GM19372 (cell line): ENCODE results near the gene DBP.
"Not testable (repeated sequence)": the region's sequence is repeated elsewhere in the genome, so short reads cannot be mapped to it uniquely, and the experiment has no call there.

Source experiments
- ATAC-seq: cut with Tn5 transposase; IDR thresholded peaks from one replicate; pipeline ENCODE4 v1.9.1; 2021; ENCODE audit warnings: mild to moderate bottlenecking, low read depth, moderate library complexity; ENCODE audit not compliant: unreplicated experiment

The DBP gene

GRCh38 chr19:48636859-48637448 is at the start of gene DBP:
Gene DBP (minus strand): TSS chr19:48637379. CDS start chr19:48636994, 385 bp downstream.
- ATAC-seq: no peak

- ATAC-seq: not testable (repeated sequence)
These were observed 49.5 kb upstream of the DBP start for GRCh38 chr19:48686637-48687036.

DNA sequence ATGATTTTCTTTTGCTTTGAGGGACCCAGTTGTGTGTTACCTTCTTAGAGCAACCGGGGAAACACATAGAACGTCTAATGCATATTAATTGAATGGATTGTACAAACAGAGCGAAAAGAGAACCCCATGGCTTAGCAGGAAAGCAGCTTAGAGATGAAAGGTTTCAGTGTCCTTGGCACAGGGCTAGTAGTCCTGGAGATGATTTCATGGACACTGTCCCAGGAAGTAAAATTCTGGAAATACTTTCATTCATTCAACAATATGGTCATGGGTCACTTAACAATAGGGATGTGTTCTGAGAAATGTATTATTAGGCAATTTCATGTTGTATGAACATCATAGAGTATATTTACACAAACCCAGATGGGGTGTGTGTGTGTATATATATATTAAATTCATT is 48.9 kb upstream of the DBP start:
- no peak for ATAC-seq

DNA sequence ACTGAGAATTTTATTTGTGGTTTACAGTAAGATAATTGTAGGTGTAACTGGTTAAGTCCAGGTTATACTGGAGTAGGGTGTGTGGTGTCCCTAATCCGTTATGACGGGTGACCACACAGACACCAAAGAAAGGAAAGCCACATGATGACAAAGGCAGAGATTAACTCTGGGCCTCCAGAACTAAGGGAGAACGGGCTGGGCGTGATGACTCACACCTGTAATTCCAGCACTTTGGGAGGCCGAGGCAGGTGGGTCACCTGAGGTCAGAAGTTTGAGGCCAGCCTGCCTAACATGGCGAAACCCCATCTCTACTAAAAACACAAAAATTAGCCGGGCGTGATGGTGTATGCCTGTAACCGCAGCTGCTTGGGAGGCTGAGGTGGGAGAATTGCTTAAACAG is 48.4 kb upstream of the DBP start:
- ATAC-seq: no peak

- ATAC-seq: no peak
These were observed 46.2 kb upstream of the DBP start for GRCh38 chr19:48683349-48683748.

- no peak for ATAC-seq
These were observed 43.9 kb upstream of the DBP start for GRCh38 chr19:48681127-48681470.

DNA sequence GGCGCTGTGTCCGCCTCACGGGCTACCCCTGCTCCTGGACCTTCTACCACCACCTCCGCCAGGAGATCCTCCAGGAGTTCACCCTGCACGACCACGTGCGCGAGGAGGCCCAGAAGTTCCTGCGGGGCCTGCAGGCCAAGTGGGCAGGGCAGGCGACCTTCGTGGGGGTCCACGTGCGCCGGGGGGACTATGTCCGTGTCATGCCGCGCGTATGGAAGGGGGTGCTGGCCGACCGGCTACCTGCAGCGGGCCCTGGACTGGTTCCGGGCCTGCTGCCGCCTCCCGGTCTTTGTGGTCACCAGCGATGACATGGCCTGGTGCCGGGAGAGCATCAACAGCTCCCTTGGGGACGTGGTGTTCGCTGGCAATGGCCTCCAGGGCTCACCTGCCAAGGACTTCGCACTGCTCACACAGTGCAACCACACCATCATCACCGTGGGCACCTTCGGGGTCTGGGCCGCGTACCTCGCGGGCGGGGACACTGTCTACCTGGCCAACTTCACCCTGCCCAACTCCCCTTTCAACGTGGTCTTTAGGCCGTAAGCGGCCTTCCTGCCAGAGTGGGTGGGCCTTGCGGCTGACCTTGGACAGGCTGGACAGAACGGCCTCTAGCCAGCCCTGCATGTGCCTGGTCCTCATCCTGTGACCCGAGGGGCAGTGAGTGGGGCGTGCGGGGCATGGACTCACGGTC is 43.4 kb upstream of the DBP start:
- no peak for ATAC-seq

- ATAC-seq: not testable (repeated sequence)
These were observed 42.8 kb upstream of the DBP start for GRCh38 chr19:48680006-48680405.

- ATAC-seq: no peak
These were observed 41.0 kb upstream of the DBP start for GRCh38 chr19:48678201-48678600.

DNA sequence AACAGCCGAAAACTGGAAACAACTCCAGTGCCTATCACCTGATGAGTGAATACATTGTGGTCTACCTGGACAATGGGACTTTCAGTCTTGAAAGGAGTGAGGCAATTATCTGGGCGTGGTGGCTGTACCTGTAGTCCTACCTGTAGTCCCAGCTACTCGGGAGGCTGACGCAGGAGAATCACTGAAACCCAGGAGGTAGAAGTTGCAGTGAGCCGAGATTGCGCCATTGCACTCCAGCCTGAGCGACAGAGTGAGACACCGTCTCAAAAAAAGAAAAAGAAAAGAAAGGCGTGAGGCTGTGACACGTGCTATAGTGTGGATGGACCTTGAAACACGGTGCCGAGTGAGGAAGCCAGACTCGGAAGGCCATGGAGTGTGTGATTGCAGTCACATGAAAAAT is 39.7 kb upstream of the DBP start:
- no peak for ATAC-seq

GRCh38 chr19:48676487-48676886 is 39.3 kb upstream of the DBP start:
- no peak for ATAC-seq

GRCh38 chr19:48674921-48675824 is 38.0 kb upstream of the DBP start:
- ATAC-seq: no peak

DNA sequence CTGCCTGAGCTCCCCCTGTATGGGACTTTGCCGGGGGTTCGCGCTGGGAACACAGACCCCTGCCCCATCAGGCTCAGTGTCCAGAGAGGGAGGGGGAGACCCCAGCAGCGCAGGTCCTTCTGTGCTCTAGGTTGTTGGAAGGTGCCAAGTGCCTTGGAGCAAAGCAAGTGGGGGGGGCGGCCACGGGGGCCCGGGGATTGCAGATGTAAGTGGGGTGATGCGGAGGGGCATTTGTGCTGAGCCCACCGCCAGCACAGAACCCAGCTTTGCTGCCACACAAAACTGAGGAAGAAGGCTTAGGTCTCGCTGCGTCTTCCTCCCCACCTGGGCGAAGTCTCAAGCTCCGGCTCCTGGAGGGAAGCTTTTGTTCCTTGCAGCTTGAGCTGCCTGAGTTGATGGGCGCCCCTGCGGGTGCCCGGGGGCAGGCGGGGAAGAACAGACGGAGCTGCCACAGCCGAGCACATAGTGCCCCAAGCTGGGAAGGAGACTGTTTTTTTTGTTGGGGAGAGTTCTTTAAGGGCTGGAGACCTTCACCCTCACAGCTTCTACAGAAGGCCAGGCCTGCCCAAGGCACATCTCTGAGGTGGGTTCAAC is 37.1 kb upstream of the DBP start:
- no peak for ATAC-seq

DNA sequence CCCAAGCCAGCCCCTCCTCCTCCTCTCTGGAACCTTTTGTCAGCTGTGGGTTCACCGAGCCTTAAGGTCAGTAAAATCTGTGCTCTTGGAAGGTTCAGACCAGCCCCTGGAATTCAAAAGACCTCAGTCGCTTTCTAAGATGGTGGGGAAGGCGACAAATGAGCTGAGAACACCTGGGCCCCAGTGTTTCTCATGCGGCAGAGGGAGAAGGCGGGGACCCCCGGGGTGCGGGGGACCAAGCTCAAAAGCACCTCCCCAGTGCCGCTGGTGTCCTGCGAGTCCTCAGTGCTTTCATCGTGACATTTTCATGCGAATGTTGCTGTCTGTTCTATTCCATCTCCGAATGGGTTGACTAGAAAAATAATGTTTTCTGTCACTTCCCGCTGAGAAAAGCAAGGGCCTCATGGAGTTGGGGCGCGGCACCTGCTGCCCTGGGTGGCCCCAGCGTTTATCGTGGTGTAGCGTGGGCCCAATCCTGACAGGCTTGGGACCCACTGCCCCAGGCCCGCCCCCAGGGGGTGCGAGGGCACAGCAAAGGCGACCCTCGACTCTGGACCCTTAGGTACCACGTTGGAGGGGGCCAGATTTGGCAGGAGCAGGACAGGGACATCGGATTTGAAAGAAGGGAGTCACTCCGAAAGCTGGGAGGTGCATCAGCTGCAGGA is 36.4 kb upstream of the DBP start:
- no peak for ATAC-seq

- ATAC-seq: no peak
These were observed 35.8 kb upstream of the DBP start, which contains the start of gene NTN5 for GRCh38 chr19:48672994-48673393. Gene NTN5 (minus strand): TSS chr19:48673017. CDS start chr19:48670986, 2,031 bp downstream.

GRCh38 chr19:48671446-48671995 is 34.3 kb upstream of the DBP start:
- ATAC-seq: no peak

DNA sequence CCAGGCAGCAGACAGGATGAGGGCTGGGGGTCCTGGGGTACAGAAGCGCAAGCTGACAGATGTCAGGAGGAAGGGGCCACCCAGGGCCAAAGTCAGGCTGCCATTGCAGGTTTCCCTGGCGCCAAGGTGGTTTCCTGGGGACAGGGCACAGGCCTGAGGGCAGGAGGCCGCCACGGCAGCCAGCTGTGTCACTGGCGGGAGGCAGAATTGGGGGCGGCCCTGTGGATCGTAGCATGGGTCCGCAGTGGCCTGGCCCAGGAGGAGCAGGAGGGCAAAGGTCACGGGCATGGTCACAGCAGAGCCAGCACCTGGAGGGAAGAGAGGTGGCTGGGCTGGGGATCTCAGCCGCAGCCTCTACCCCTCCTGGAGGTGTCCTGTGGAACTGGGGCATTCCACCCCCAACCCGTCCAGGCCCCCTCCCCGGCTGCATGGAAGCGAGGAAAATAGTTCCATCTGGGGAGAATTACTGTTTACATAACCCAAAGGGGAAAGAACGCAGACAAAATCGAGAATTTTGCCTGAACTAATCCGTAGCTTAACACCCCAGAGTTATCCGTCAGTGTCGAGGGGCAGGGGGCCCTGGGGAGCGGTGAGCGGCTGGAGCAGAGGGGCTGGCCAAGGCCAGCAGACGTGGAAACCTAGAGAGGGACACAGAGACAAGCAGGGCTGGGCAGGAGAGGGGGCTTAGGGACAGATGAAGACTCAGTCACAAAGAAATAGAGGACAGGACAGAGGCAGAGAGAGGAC is 33.7 kb upstream of the DBP start:
- no peak for ATAC-seq

DNA sequence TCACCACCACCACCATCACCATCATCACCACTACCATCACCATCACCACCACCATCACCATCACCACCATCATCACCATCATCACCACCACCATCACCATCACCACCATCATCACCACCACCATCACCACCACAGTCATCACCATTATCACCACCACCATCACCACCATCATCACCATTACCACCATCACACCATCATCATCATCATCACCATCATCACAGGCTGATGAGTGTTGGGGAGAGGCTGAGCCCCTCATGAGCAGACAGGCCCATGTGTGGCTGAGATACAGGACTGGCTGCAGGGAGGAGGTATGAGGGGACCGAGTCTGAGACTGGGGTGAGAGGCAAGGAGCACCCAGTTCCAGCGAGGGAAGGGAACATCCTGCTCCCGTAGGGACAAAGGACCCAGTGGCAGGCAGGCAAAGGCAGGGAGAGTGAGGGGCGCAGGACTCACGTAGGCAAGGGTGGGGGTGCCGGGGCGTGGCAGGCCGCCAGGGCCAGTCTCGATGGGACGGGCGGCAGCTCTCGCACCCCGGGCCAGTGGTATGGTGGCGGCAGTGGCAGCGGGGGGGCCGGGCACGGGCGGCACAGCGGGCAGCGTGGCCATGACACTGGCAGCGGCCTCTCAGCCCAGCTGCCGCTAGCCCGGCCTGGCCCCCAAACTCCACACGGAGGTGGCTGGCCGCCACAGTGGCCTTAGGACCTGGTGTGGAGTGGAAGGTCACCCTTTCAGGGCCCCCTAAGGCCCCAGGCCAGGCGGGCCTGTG is 32.9 kb upstream of the DBP start:
- ATAC-seq: no peak

DNA sequence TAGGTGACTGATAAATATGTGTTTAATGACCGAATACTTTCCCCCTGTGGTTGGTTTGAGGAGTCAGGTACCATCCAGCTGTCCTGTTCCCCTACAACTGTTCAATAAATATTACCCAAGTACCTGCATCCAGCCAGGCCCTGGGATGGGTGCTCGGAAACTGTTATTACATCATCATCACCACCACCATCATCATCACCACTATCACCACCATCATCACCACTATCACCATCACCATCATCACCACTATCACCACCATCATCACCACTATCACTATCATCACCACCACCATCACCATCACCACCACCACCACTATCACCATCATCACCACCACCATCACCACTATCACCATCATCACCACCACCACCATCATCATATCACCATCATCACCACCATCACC is 31.6 kb upstream of the DBP start:
- no peak for ATAC-seq
